SIG-M5 (cell line): ENCODE data around the gene CELSR1.
"Not testable (repeated sequence)": the region's sequence is repeated elsewhere in the genome, so short reads cannot be mapped to it uniquely, and the experiment has no call there.

Experiments used
- DNase-seq: peaks from one replicate; lab custom pipeline; 2025; lab: John Stamatoyannopoulos, UW

CELSR1 gene

DNA sequence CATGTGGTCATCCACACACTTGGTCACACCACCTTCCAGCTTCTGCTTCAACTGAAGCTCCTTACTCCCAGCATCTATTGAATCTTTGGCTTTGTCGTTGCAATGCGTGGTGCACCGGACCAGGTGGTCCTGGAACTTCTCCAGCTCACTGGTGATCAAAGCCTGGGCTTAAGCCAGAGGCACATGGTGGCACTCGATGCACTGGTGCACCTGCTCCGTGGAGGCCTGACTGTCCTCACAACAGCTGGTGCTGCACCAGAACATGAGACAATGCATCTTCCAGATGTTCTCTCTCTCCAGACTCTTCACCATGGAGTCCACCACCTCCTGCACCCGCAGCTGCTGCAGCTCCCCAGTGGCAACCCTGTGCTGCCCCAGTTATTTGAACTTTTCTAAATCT is 56.0 kb downstream of the CELSR1 start:
- no peak for DNase-seq

- DNase-seq, result no peak
These were observed 57.0 kb downstream of the CELSR1 start for GRCh38 chr22:46480396-46480795.

DNA sequence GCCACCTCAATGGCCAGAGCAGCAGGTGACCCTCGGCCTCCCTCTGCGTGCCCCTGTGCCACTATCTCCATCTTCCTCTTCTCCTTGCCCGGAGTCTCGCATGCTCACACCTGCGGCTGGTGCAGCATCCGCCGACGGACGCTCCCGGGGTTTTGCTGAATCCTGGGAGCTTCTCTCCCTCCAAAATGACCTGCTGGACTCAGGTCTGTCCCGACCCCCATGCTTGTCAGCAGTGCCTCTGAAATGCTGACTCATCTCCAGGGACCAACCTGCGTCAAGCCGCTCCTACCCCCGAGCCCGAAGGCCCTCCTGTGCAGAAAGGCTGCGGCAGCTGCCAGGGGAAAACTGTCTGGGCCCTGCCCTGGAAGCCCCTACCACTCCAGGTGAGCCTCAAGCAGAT is 58.4 kb downstream of the CELSR1 start:
- DNase-seq, result no peak

DNA sequence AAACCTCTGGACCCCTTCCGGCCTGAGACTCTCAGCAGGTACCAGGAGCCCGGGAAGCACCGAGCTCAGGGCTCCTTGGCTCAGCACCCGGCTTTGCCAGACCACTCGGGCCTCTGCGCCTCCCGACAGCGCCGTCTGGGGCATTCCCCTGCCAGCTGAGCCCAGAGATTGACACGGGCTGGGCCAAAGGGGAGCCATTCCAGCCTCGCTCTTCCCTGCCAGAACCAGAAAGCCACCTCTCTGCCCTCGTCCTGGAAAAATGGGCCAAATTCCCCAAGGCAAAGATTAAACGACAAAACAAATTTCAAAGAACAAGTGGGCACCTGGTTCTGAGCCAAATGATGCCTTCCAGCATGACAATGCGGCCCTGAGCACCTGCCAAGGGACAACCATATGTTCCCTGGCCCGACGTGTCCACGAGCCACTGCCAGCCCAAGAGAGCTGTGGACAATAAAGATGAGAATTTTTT is 59.3 kb downstream of the CELSR1 start:
- no peak for DNase-seq

- DNase-seq, result no peak
These were observed 60.9 kb downstream of the CELSR1 start for GRCh38 chr22:46476547-46476941.

- DNase-seq, result no peak
These were observed 63.4 kb downstream of the CELSR1 start for GRCh38 chr22:46473896-46474557.

- no peak for DNase-seq
These were observed 64.2 kb downstream of the CELSR1 start for GRCh38 chr22:46473021-46473779.

DNA sequence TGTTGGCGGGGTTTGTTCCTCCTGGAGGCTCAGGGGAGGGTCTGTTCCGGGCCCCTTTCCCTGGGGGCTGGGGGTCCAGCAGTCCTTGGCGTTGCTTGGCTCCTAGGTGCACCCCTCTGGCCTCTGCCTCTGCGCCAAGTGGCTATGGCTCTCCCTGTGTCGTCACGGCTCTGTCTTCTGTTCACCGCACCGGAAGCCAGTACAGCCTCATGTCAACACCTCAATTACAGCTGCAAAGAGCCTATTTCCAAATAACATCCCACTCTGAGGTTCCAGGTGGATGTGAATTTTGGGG is 64.8 kb downstream of the CELSR1 start:
- DNase-seq, result no peak

DNA sequence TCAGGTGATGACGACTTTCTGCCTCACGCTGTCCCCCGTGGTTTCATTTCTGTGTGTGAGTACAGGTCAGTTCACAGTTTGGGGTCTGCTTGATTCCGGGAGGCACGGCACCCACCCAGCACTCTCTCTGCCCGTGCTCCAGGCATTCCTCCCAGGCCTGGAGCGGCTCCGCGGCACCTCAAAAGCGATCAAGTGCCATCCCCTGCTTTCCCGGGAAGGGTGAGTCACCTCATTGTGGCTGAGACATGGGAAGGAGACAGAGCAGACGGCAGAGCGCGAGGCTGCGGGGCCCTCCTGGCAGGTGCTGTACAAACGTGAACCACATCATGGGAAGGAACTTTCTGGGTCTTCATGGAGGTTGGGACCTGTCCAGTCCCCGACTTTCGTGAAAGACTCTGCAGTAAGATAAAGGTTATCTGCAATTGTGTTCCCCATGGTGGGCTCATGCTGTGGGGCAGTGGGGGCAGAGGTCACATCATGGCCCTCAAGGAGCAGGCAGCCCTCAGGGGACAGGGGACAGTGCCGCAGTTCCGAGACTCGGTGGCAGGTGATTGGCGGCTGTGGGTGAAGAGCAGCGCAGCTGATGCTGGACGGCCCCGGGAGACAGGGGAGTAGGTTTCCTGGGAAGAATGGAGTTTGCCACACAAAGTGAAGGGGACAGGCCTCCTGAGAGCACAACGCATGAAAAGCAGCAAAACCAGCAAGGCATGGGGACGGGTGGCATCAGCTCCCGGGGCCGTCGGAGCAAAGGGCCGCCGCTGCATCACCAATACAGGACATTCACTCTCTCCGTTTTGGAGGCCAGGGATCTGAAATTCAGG is 65.3 kb downstream of the CELSR1 start:
- DNase-seq, result no peak

DNA sequence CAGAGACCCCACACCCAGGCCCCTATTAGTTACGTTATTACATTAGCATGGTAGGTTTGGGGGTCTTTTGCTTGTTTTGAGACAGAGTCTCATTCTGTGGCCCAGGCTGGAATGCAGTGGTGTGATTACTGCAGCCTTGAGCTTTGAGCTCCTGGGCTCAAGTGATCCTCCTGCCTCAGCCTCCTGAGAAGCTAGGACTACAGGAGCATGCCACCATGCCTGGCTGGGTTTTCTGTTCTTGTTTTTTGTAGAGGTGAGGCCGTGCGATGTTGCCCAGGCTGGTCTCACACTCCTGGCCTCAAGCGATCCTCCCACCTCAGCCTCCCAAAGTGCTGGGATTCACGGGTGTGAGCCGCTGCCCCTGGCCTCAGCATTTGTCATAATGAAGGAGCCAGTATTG is 66.1 kb downstream of the CELSR1 start:
- not testable (repeated sequence) for DNase-seq

- no peak for DNase-seq
These were observed 67.7 kb downstream of the CELSR1 start for GRCh38 chr22:46469711-46470110.

GRCh38 chr22:46467006-46467405 is 70.4 kb downstream of the CELSR1 start:
- no peak for DNase-seq

DNA sequence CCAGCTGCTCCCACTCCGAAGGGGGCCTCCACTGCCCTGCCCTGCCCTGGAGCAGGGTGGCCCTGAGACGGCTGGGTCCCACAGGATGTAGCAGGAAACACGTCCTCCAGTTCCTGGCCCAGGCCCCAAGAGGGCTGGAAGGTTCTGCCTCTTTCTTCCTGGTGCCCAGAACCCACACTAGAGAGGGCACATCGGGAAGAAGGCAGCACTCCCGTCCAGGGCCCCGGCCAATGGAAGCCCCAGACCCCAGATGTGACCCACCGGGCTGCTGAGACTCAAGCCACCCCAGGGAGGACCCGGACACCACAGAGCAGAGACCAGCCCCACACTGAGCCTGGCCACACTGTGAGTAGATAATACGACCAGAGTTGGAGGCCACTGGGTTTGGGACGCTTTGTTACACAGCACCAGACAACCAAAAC is 71.2 kb downstream of the CELSR1 start:
- no peak for DNase-seq

DNA sequence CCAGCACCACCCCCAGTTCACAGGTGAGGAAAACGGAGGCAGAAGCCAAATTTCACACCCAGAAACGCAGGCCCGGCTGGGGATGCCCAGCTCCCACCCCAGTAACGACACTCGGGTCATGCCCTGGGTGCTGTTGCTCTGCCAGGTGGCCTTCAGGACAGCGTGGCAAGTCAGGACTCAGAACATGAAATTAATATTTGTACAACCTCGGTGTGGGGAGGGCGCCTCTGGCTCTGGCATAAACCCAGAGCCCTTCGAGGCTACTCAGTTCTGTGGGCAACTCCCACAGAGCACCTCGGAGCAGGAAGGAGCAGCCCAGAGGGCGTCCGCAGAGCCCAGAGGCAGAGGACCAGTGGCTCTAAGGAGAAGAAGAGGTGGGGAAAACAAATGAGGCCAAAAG is 71.6 kb downstream of the CELSR1 start:
- DNase-seq, result no peak

- DNase-seq, result no peak
These were observed 72.1 kb downstream of the CELSR1 start for GRCh38 chr22:46465345-46465720.

DNA sequence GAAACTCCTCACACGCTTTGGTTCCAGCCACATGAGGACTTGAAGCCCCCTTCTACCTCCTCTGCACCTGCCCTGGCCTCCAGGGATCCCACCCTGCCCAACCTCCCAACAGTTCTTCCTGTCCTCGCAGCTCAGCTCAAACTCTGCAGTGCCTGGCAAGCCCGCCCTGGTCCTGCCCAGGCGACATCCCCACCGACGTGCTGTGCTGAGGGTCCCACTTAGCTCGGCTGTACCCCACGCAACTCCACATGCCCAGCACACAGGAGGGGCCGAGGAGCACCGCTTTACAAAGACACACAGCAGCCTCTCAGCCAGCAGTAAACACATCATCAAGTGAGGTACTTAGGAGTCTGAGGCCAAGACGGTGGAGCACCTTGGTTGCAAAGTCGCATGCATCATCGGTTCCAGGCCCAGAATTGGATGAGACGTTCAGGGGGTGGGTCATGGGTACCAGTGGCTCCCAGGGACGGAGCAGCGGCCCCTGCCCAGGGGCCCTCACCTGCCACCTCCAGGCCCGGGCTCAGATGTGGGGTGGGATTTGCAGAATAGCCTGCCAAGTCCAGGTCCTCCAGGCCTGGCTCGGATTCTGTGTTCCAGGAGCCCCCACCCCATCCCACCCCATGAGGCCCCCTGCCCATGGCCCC is 72.6 kb downstream of the CELSR1 start:
- no peak for DNase-seq

- DNase-seq, result no peak
These were observed 73.1 kb downstream of the CELSR1 start for GRCh38 chr22:46464296-46464695.

DNA sequence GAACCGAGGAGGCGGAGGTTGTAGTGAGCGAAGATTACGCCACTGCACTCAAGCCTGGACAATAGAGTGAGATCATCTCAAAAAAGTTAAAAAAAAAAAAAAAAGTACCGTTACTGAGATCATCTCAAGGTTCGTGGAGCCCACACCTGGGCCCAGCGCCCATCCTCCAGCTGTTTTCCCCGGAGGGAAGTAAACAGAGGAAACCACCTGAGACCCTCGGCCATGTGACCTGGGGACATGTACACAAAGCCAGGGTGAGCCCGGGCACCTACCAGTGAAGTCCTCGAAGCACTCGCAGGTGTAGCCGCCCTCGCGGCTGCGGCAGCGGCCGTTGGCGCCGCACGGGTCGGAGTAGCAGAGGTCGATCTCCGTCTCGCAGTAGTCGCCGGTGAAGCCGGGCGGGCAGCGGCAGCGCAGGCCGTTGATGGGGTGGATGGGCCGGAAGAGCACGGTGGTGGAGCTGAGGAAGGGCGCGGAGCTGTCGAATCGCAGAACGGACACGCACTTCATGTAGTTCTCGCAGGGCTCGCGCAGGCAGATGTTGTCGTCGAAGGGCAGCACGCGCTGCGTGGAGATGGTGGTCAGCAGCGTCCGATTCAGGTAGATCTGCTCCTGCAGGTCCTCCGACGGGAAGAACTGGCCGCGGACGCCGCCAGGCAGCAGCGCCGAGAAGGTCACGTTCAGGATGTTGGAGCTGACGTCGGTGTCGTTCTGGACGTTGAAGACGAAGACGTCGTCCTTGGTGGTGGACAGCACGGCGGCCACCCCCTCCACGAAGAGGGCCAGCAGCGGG is 73.8 kb downstream of the CELSR1 start:
- no peak for DNase-seq

DNA sequence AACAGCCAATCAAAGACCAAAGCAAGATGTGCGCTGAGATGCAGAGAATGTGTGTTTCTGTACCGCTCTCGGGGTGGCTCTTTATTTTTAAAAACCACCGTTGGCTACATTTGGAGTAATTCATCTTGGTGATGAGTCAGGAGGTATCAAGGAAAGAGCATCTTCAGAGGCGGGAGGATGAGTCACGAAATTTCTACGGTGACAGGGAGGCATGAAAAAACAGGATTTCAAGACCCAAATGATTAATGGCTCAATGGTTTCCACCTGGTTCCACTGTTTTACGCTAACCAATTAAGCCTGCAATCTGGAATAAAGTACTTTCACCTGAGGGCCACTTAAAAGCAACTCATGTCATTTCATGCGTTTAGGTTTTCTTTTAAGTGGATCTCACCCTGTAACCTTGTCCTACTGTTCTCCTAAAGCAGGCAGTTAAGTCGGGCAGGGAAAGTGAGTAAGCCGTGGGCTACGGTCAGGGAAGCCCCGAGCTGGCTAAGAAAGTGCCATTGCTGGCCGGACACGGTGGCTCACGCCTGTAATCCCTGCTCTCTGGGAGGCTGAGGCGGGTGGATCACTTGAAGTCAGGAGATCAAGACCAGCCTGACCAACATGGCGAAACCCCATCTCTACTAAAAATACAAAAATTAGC is 74.6 kb downstream of the CELSR1 start:
- DNase-seq, result no peak

DNA sequence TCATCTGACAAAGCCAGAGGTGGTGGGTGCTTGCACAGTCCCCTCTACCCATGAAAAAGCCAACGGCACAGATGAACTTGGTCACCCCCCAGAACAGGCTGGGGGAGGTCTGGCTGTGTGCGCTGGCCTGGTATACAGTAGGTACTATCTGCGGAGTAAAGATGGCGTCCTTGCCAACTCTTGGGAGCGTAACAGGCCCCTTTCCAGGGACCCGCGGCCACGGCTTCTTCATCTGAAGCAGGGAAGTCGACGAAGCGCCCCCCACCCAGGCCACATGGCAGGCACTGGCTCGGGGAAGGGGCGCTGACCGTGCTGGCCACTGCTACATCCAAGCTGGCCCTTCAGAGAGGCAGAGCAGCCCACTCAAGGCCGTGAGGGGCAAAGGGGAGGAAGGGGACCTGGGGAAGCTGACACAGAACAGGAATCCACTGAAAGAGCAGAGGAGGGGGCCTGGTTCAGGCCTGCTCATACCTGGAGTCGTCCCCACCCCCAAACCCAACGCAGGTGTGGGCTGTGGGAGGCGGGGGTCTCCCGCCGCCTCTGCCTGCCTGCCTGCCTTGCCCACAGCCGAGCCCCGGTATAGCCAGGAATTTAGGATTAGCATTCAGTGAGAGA is 75.7 kb downstream of the CELSR1 start:
- no peak for DNase-seq

DNA sequence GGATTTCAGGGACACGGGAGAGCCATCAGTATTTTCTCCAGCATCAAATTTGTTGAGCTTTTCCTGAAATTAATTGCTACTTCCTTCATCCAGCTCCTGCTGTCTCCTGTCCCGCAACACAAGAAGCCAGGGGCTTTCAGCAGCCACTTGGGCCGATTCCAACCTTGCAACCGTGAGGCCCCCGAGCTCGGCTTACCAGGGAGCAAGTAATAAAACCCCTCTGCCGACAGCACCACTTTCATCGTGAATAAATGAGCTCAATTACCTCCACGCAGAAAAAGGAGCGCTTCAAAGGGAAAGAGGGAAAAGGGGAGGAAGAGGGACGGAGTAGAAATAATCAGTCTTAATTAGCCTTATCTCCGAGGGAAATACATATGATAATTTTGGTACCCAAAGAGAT is 76.6 kb downstream of the CELSR1 start:
- no peak for DNase-seq
